IMR-90 (cell line): ENCODE results near the gene ASB16. TPM values are rescaled to one million over a fixed set of nuclear protein-coding genes. Genes with fewer than 3 reads are reported as not detected.
A peak's percentile ranks its signal among the peaks of the same experiment; 100 is the strongest.

Source experiments
- ATAC-seq: fragments of 200-7000 bp; cut with Tn5 transposase; 2 replicates; pipeline ENCODE4 v1.9.1; 2020; ENCODE audit warnings: low read depth, mild to moderate bottlenecking, moderate library complexity
- BruUV-seq: library from RNA; stranded (reverse); fragments of 400-500 nt; replicated peaks from 2 replicates; lab custom pipeline; 2021; lab: Mats Ljungman, UMichigan
- CTCF ChIA-PET: fragments of 300-600 bp; formaldehyde crosslinking; extraction: SDS; loops from one replicate; lab custom pipeline; 2021; ENCODE audit warnings: antibody characterized with exemption; lab: Yijun Ruan, JAX
- POLR2A ChIA-PET: fragments of 300-600 bp; sonication (Branson Sonifier 250); formaldehyde crosslinking; loops from one replicate; lab custom pipeline; 2022; ENCODE audit warnings: antibody characterized with exemption; ENCODE audit not compliant: unreplicated experiment; lab: Charles Lee
- DNase-seq: peaks from one replicate; pipeline ENCODE4 v3.0.0; 2013
- H2AFZ ChIP-seq: replicated peaks from 2 replicates; pipeline ENCODE3; 2013; ENCODE audit warnings: low read length, mild to moderate bottlenecking; ENCODE audit not compliant: poor library complexity
- H2AK5ac ChIP-seq: 2 replicates; pipeline ENCODE4 v1.6.1; 2013; ENCODE audit warnings: low read depth, low read length, inconsistent platforms
- H2AK9ac ChIP-seq: replicated peaks from 2 replicates; pipeline ENCODE3; 2013; ENCODE audit warnings: mild to moderate bottlenecking, low read depth, low read length, moderate library complexity; ENCODE audit not compliant: poor library complexity
- H2BK120ac ChIP-seq: 2 replicates; pipeline ENCODE4 v1.6.1; 2013; ENCODE audit warnings: low read depth, low read length, inconsistent platforms
- H2BK15ac ChIP-seq: 3 replicates; pipeline ENCODE4 v1.6.1; 2013; ENCODE audit warnings: low read depth, low read length, inconsistent platforms
- H2BK20ac ChIP-seq: 2 replicates; pipeline ENCODE4 v1.6.1; 2013; ENCODE audit warnings: low read depth, mild to moderate bottlenecking, inconsistent platforms, low read length, moderate library complexity
- H2BK5ac ChIP-seq: 2 replicates; pipeline ENCODE4 v1.6.1; 2013; ENCODE audit warnings: mild to moderate bottlenecking, low read depth, low read length, inconsistent platforms; ENCODE audit not compliant: poor library complexity, severe bottlenecking
- H3K14ac ChIP-seq: replicated peaks from 2 replicates; pipeline ENCODE4 v1.6.1; 2013; ENCODE audit warnings: low read depth, low read length, inconsistent platforms
- H3K18ac ChIP-seq: 2 replicates; pipeline ENCODE4 v1.6.1; 2013; ENCODE audit warnings: low read depth, low read length, control low read depth
- H3K23ac ChIP-seq: 2 replicates; pipeline ENCODE4 v1.6.1; 2013; ENCODE audit warnings: low read depth, low read length, inconsistent platforms
- H3K27ac ChIP-seq: 2 replicates; pipeline ENCODE4 v1.5.1; 2013; ENCODE audit warnings: mild to moderate bottlenecking, control low read depth, low read length; ENCODE audit not compliant: insufficient read depth
- H3K27me3 ChIP-seq: 2 replicates; pipeline ENCODE4 v1.6.1; 2013; ENCODE audit warnings: low read length; ENCODE audit not compliant: control insufficient read depth, insufficient read depth
- H3K36me3 ChIP-seq: 2 replicates; pipeline ENCODE4 v1.6.1; 2013; ENCODE audit warnings: low read length, mixed read lengths; ENCODE audit not compliant: control insufficient read depth, insufficient read depth
- H3K4ac ChIP-seq: 2 replicates; pipeline ENCODE4 v1.6.1; 2013; ENCODE audit warnings: low read depth, low read length, inconsistent platforms
- H3K4me1 ChIP-seq: 2 replicates; pipeline ENCODE4 v1.6.1; 2013; ENCODE audit warnings: low read length, mixed read lengths; ENCODE audit not compliant: control insufficient read depth, insufficient read depth
- H3K4me2 ChIP-seq: 2 replicates; pipeline ENCODE4 v1.6.1; 2013; ENCODE audit warnings: low read depth, mild to moderate bottlenecking, control low read depth, low read length, moderate library complexity
- H3K4me3 ChIP-seq: 2 replicates; pipeline ENCODE4 v1.5.1; 2013; ENCODE audit warnings: low read depth, mild to moderate bottlenecking, control low read depth, low read length, moderate library complexity; ENCODE audit not compliant: insufficient read depth
- H3K56ac ChIP-seq: 2 replicates; pipeline ENCODE4 v1.6.1; 2013; ENCODE audit warnings: low read length, inconsistent platforms; ENCODE audit not compliant: insufficient read depth; ENCODE audit errors: extremely low read depth
- H3K79me1 ChIP-seq, 2 experiments: 2 replicates each; pipeline ENCODE4 v1.6.1; 2013; ENCODE audit warnings: low read length in 2 of 2, inconsistent platforms in 1 of 2, low read depth in 1 of 2
- H3K9ac ChIP-seq: 2 replicates; pipeline ENCODE4 v1.6.1; 2013; ENCODE audit warnings: low read depth, low read length, control low read depth
- H3K9me1 ChIP-seq: 2 replicates; pipeline ENCODE4 v1.6.1; 2013; ENCODE audit warnings: low read length, inconsistent platforms; ENCODE audit not compliant: insufficient read depth
- H3K9me3 ChIP-seq: 2 replicates; pipeline ENCODE4 v1.6.1; 2013; ENCODE audit warnings: low read length; ENCODE audit not compliant: control insufficient read depth, insufficient read depth
- H4K20me1 ChIP-seq: 2 replicates; pipeline ENCODE4 v1.6.1; 2013; ENCODE audit warnings: low read length, inconsistent platforms; ENCODE audit not compliant: insufficient read depth
- H4K5ac ChIP-seq: 2 replicates; pipeline ENCODE4 v1.6.1; 2013; ENCODE audit warnings: mild to moderate bottlenecking, low read depth, low read length, control low read depth
- H4K8ac ChIP-seq, 2 experiments: 2 replicates each; pipeline ENCODE4 v1.6.1; 2013; ENCODE audit warnings: low read depth in 2 of 2, low read length in 2 of 2, control low read depth in 1 of 2, inconsistent platforms in 1 of 2
- H4K91ac ChIP-seq: 2 replicates; pipeline ENCODE4 v1.6.1; 2013; ENCODE audit warnings: low read depth, low read length, inconsistent platforms; ENCODE audit not compliant: insufficient read depth
- BHLHE40 ChIP-seq: fragments of 150-350 bp; IDR thresholded peaks from 2 replicates; pipeline ENCODE4 v1.6.1; 2016; ENCODE audit warnings: mild to moderate bottlenecking, low read depth, low read length
- POLR2A ChIP-seq: IDR thresholded peaks from 2 replicates; pipeline ENCODE4 v1.6.1; 2012; ENCODE audit warnings: mild to moderate bottlenecking, low read depth, low read length
- WGBS, 2 experiments: methylation state at CpG; one replicate each; pipeline versions ENCODE4 v1.1.5 to v1.1.7; 2013; ENCODE audit warnings: missing lambda C conversion rate in 2 of 2; ENCODE audit not compliant: insufficient read length in 1 of 2; ENCODE audit errors: extremely low coverage in 2 of 2; 5-methylcytosine and 5-hydroxymethylcytosine counted together
- dilution Hi-C: fragments of 300-500 bp; cut with HindIII; formaldehyde crosslinking; loops from one replicate; pipeline ENCODE4 v1.14.3; 2018; ENCODE audit warnings: low sequenced_read_pairs; ENCODE audit not compliant: unreplicated experiment
- in situ Hi-C: fragments of 300-500 bp; cut with MboI; formaldehyde crosslinking; loops from 3 replicates; pipeline ENCODE4 v1.14.3; 2019; ENCODE audit warnings: low sequenced_read_pairs, inconsistent platforms, mixed read lengths
- intact Hi-C: fragments of 100-400 bp; cut with micrococcal nuclease; formaldehyde crosslinking; loops from 2 replicates; pipeline ENCODE4 v1.10.0; 2022
- polyA plus RNA-seq, 3 experiments: library from polyadenylated mRNA; depleted of rRNA; stranded (reverse); fragments of >200 nt; gene quantifications; 2 replicates each; pipeline ENCODE4 v1.2.3, GENCODE V29; 2012; ENCODE audit warnings: low replicate concordance in 1 of 3
- total RNA-seq: library from RNA; depleted of rRNA; stranded (reverse); fragments of >200 nt; gene quantifications from 2 replicates; pipeline ENCODE4 v1.2.3, GENCODE V29; 2012

ASB16 gene
- total and polyA plus RNA-seq, 2 of the 4 experiments (the other 2 are of a cell fraction) = 0.05 TPM; not detected in 1

DNA sequence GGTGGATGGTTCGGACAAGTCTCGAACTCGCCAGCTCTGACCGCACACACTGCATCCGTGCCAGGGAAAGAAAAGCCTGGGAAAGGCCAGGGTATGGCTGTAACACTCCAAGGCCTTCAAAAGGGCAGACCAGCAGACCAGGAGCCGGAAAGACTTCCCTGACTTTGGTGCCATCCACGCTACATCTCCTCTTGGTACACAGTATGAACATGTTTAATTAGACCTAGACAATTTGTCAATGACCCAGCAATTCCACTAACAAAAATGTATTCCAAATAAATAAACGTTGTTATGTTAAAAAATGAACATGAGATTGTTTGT is 46.4 kb upstream of the ASB16 start:
- H3K36me3 ChIP-seq = no peaks in the 10 kb centered on the region
- no peak for DNase-seq
- ATAC-seq = no peak
- in situ Hi-C loops (no loop called here), intact Hi-C loops (loop anchor here (1.0 kb wide), 1 partner anchor 14 kb away; no protein-coding TSS in a partner anchor), dilution Hi-C loops (no loop called here)
- H3K27ac ChIP-seq = peak overlapping the region; percentile 83
- TF ChIP-seq BHLHE40 (no peak), POLR2A (peak; percentile 38; the same call in 1 of the 2 replicates)
- H2AK5ac ChIP-seq = peak overlapping the region; percentile 2; the same call in 1 of the 2 replicates
- H4K5ac ChIP-seq = peak overlapping the region; percentile 81
- H4K20me1 ChIP-seq = peaks cover 27% of the 10 kb centered on the region
- peak overlapping the region; percentile 64 for H3K4me2 ChIP-seq
- no TSS peak for BruUV-seq
- peak overlapping the region; percentile 96 for H2BK120ac ChIP-seq
- peaks cover 5% of the 10 kb centered on the region; the same call in 1 of the 2 replicates for H3K4me1 ChIP-seq
- H2BK20ac ChIP-seq = peak overlapping the region; percentile 58; the same call in 1 of the 2 replicates
- peak overlapping the region; percentile 76 for H3K18ac ChIP-seq
- POLR2A ChIA-PET = interaction anchor here (0.6 kb wide), 1 partner anchor 97 kb away, joined by 4 read pairs; no protein-coding TSS in a partner anchor
- peak overlapping the region; percentile 67 to 98; a peak in 3 of 4 replicates for H4K8ac ChIP-seq
- H3K56ac ChIP-seq = peak overlapping the region; percentile 93; the same call in 1 of the 2 replicates
- H3K14ac ChIP-seq = peak overlapping the region; percentile 98
- peaks cover 14% of the 10 kb centered on the region for H3K9me1 ChIP-seq
- H3K23ac ChIP-seq = peak overlapping the region; percentile 94
- H3K4me3 ChIP-seq = peak overlapping the region; percentile 57
- H3K4ac ChIP-seq = peak overlapping the region; percentile 96
- no peaks in the 10 kb centered on the region for H3K9me3 ChIP-seq
- no peaks in the 10 kb centered on the region for H3K27me3 ChIP-seq
- peak overlapping the region; percentile 71 for H3K9ac ChIP-seq
- CTCF ChIA-PET = interaction anchor here (1.0 to 1.3 kb wide), 2 partner anchors 9 to 14 kb away, joined by 4 to 5 read pairs; no protein-coding TSS in a partner anchor
- H2BK5ac ChIP-seq = peak overlapping the region; percentile 83
- H2AK9ac ChIP-seq = peak overlapping the region; percentile 80
- H4K91ac ChIP-seq = peak overlapping the region; percentile 98
- 8% methylated on average over 2 of the region's 8 CpGs; no CpG with 5 or more reads in 1 of the 2 experiments for WGBS, 2 experiments
- H2AFZ ChIP-seq = peak overlapping the region; percentile 93
- peaks cover 4 to 44% of the 10 kb centered on the region in 2 experiments for H3K79me1 ChIP-seq
- peak overlapping the region; percentile 98; the same call in 2 of the 3 replicates for H2BK15ac ChIP-seq
